Activated gamma-delta T cell treated with Interleukin-2 at 50 U/mL for 16 hours (primary cell): ENCODE measurements around the gene SLC33A1.

Experiments used
- DNase-seq: peaks from one replicate; pipeline ENCODE4 v3.0.0-alpha.2; 2020

Gene SLC33A1

DNA sequence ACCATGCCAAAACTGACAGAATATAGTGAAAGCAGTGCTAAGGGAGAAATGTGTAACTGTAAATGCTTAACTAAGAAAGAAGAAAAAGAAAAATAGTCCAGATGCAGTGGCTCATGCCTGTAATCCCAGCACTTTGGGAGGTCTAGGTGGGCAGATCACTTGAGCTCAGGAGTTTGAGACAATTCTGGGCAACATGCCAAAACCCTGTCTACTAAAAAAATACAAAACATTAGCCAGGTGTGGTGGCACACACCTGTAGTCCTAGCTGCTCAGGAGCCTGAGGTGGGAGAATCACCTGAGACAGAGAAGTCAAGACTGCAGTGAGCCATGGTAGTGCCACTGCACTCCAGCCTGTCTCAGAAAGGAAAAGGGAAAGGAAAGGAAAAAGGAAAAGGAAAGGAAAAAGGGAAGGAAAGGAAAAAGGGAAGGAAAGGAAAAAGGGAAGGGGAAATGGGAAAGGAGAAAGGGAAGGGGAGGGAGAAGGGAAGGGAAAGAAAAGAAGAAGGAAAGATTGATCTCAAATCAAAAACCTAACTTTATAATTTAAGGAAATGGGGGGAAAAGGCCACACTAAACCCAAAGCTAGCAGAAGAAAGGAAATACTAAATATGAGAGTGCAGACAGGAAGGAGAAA, 68.4 kb downstream of the SLC33A1 start:
- DNase-seq: no peak

- DNase-seq: no peak
Measured at GRCh38 chr3:155782390-155782953, 71.8 kb downstream of the SLC33A1 start.

DNA sequence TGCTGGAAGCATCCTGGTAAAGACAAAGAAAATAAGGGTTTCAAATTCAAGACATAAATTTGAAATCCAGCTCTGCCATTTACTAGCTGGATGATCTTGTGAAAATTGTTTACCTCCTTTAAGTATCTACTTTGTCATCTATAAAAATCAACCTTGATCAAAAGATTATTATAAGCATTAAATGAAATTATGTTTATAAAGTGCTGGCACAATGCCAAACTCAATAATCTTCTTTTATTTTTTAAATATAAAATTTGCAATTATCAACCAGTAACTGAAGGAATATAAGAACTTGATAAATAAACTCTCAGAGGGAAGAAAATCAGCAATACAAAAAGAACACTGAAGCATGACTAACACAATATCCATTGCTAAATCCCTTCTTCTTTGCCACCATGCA, 73.9 kb downstream of the SLC33A1 start:
- DNase-seq: no peak

DNA sequence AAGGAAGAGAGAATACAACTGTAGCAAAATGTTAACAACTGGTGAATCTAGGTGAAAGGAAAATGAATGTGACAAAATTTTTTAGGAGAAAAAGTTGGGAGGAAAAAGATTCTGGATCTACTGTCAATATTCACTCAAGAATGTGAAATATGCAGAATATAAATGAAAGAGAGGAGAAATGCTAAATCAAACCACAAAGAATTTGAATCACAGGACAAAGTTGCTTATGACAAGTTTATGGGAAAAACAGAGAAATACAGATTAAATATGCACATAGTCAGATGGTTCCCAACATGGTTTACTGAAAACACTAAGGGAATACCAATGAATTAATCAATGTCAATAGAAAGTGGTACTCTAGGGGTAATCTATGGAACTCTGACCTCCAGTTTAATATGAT, 75.8 kb downstream of the SLC33A1 start:
- DNase-seq: no peak

DNA sequence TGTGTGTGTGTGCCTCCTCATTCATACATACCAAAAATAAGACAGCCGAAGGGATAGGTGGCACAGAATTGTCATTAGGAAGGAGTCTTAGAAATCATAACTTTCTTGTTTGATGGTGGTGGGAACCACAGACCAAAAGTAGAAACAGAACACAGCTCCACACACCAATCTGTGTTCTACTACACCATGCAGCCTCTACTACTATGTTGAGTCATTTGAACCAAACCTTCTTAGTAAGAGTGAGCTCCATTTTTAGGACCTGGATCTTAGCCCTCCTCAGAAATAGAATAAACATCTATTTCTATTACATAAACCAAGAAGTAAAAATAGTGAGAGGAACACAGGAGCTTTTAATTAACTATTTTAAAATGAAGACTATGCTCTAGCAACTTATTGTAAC, 81.4 kb downstream of the SLC33A1 start:
- DNase-seq: no peak

DNA sequence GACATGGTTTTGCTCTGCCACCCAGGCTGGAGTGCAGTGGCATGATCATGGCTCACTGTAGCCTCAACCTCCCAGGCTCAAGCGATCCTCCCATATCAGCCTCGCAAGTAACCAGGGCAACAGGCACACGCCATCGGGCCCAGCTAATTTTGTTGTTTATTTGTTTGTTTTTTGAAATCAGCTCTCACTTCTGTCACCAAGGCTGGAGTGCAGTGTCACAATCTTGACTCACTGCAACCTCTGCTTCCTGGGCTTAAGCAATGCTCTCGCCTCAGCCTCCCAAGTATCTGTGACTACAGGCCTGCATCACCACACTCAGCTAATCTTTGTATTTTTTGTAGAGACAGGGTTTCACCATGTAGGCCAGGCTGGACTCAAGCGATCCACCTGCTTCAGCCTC, 83.1 kb downstream of the SLC33A1 start:
- DNase-seq: no peak
